Right cardiac atrium (tissue), 5 donors: ENCODE data around the gene TNKS1BP1. TPM values are rescaled to one million over a fixed set of nuclear protein-coding genes. Genes with fewer than 3 reads are reported as not detected.
"Not testable (repeated sequence)": the region's sequence is repeated elsewhere in the genome, so short reads cannot be mapped to it uniquely, and the experiment has no call there.

ENCODE experiments used
- ATAC-seq, 2 donors: fragments of 200-7000 bp; cut with Tn5 transposase; one replicate each; pipeline versions ENCODE4 v1.8.0 to v1.9.1; 2020; ENCODE audit warnings: moderate library complexity in 2 of 2, mild to moderate bottlenecking in 1 of 2
- DNase-seq, 3 donors: peaks; one replicate each; pipeline ENCODE4 v3.0.0-alpha.2; 2020
- H3K27ac ChIP-seq: one replicate; pipeline ENCODE4 v1.5.1; 2013; ENCODE audit warnings: mild to moderate bottlenecking, low read length, control low read depth, moderate library complexity
- H3K27me3 ChIP-seq: one replicate; pipeline ENCODE4 v1.6.1; 2013; ENCODE audit not compliant: control insufficient read depth, insufficient read depth
- H3K4me1 ChIP-seq: one replicate; pipeline ENCODE4 v1.6.1; 2013; ENCODE audit warnings: low read length; ENCODE audit not compliant: control insufficient read depth, insufficient read depth
- H3K4me3 ChIP-seq: one replicate; pipeline ENCODE4 v1.5.1; 2013; ENCODE audit warnings: low read length, control low read depth
- H3K9me3 ChIP-seq: one replicate; pipeline ENCODE4 v1.6.1; 2013; ENCODE audit warnings: low read length; ENCODE audit not compliant: control insufficient read depth
- WGBS: extraction: QIAGEN DNeasy Blood & Tissue Kit; methylation state at CpG from one replicate; pipeline ENCODE4 v1.1.7; 2013; 5-methylcytosine and 5-hydroxymethylcytosine counted together
- intact Hi-C, 4 donors: fragments of 100-400 bp; cut with DNase I; formaldehyde crosslinking; loops; one replicate each; pipeline versions ENCODE4 v1.11.0 to v1.14.0; 2022 to 2023
- polyA plus RNA-seq: library from polyadenylated mRNA; stranded (reverse); fragments of 200-250 nt; gene quantifications from one replicate; pipeline ENCODE4 v1.2.3, GENCODE V29; 2013
- total RNA-seq, 4 donors: library from RNA; stranded (reverse); fragmentation: NEBNext Ultra II Directional; extraction: Animal tissue kit (Norgen Biotek cat#: 25700); gene quantifications; one replicate each; pipeline ENCODE4 v1.2.1, GENCODE V29; 2021
- donor health status: healthy with polysubstance abuse.
- donor health status: DM: no; HTN: yes; CAD: no.
- donor health status: DM: no; HTN: no; CAD: no.
- donor health status: DM: no; HTN: yes; CAD: no; lungs with severe emphysema.
- donor health status: DM: yes; HTN: yes; CAD: no.

TNKS1BP1 gene
- total and polyA plus RNA-seq, 5 donors: 45.8 to 77.1 (median 55.3) TPM

DNA sequence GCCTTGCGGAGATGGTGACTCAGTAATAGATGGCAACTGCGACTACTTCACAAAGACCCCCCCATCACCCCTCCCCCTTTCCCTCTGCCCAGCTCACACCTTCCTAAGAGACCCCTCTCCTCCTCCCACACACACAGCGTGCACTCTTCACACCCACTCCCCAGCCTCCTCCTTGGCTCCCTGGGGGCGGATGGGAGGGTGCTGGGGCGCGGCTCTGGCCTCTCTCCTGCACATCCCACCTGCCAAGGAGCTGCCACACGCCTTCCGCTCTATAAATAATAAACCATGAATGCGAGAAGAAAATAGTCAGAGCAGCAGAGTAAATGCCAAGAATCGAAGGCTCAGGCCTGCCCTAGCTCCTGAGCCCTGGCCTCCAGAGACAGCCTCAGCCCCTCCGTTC is 17.9 kb upstream of the TNKS1BP1 start:
- intact Hi-C loops: loop anchor here in 3 of 4 donors (10.0 kb wide), 2 partner anchors 112 to 302 kb away; partner anchors contain the start of gene YPEL4 (in 3 of the 3)
- ATAC-seq (no peak), DNase-seq (no peak)
- no peaks in the 10 kb centered on the region for H3K9me3 ChIP-seq
- no peaks in the 10 kb centered on the region for H3K4me1 ChIP-seq
- no peak overlapping the region for H3K4me3 ChIP-seq
- 78% methylated on average over 11 of the region's 11 CpGs for WGBS
- H3K27me3 ChIP-seq: no peaks in the 10 kb centered on the region
- no peak overlapping the region for H3K27ac ChIP-seq

DNA sequence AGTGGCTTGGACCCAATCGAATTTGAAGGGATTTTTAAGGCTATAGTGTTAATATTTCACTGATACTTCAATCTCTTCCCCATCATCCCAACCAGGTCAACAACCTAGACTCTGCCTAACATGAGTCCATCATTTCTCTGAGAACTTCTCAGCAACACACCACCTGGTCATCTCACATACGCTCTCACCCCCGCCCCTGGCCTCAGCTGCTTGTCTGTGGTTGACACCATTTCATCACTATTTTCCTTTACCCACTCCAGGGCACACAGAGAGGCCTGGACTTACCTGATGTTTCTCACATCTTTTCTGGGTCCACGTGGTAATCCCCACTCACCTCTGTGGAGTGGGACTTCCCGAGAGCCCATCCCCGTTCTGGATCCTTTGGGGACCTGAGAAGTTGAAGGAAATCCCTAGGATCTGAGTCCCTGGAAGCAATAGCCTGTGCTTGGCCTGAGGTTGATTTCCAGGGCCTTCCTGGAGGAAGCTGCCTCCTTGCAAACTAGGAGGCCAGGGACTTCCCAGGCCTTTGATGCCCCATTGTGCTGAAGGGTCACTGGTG is 16.6 kb upstream of the TNKS1BP1 start:
- WGBS: 76% methylated on average over 6 of the region's 6 CpGs

DNA sequence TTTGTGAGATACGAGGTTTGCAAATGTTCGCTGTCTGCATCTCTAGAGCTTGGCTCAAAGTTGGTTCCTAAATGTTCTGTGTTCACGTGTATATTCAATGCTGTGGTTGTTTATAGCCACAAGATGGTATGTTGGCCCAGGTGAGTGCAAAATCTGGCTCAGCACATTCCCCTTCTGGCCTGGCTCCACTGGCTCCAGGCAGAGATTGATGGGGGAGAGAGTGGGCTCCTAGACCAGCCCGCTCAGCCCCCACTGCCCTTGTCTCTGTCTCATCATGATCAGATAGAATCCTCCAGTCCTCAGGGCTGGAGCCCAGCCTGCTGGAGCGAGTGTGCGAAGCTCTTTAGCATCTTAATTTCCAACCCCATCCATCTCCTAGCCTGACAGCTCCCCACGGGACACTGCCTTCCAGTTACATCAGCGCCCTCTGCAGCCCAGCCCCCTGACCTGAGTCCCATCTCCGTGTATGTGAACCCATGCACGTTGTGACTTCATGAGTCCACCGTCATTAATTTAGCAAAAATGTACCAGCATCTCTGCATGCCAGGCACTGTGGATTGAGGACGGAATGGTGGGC is 15.4 kb upstream of the TNKS1BP1 start:
- DNase-seq: no peak
- intact Hi-C loops: loop anchor here in 3 of 4 donors (10.0 kb wide), 2 partner anchors 115 to 305 kb away; partner anchors contain the start of gene YPEL4 (in 3 of the 3)
- Histone ChIP-seq H3K4me3 (no peak overlapping the region), H3K4me1 (peaks cover 2% of the 10 kb centered on the region), H3K27ac (no peak overlapping the region), H3K9me3 (no peaks in the 10 kb centered on the region), H3K27me3 (no peaks in the 10 kb centered on the region)
- WGBS: 37% methylated on average over 12 of the region's 12 CpGs
- ATAC-seq: no peak

More for the DNA sequence above, 16.6 kb upstream of the TNKS1BP1 start:
- no peak for DNase-seq
- no peak overlapping the region for H3K4me3 ChIP-seq
- ATAC-seq: no peak
- intact Hi-C loops: loop anchor here in 3 of 4 donors (10.0 kb wide), 2 partner anchors 113 to 303 kb away; partner anchors contain the start of gene YPEL4 (in 3 of the 3)
- H3K27ac ChIP-seq: no peak overlapping the region
- no peaks in the 10 kb centered on the region for H3K27me3 ChIP-seq
- no peaks in the 10 kb centered on the region for H3K9me3 ChIP-seq
- H3K4me1 ChIP-seq: peaks cover under 1% of the 10 kb centered on the region

DNA sequence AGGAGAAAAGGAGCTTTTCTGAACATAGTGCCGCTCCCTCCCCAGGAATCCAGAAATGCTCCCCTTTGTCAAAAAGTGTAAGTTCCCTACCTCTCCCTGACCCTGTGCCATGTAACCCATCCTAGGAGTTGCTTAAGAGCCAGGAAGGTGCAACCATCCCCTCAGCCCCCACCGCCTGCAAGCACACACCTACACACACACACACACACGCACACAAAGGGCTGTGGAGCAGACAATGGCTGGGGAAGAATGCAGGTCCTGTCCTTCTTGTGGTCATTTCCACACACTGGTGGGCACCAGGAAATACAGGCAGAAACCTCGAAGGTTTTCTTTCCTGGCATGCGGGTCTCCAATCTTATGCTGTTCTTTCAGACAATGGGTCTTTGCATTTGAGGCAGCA is 14.6 kb upstream of the TNKS1BP1 start:
- WGBS: 82% methylated on average over 5 of the region's 5 CpGs
- H3K4me1 ChIP-seq: peaks cover 2% of the 10 kb centered on the region
- no peak for ATAC-seq
- intact Hi-C loops: no loop called here
- H3K9me3 ChIP-seq: no peaks in the 10 kb centered on the region
- no peak overlapping the region for H3K27ac ChIP-seq
- no peaks in the 10 kb centered on the region for H3K27me3 ChIP-seq
- no peak overlapping the region for H3K4me3 ChIP-seq
- no peak for DNase-seq

DNA sequence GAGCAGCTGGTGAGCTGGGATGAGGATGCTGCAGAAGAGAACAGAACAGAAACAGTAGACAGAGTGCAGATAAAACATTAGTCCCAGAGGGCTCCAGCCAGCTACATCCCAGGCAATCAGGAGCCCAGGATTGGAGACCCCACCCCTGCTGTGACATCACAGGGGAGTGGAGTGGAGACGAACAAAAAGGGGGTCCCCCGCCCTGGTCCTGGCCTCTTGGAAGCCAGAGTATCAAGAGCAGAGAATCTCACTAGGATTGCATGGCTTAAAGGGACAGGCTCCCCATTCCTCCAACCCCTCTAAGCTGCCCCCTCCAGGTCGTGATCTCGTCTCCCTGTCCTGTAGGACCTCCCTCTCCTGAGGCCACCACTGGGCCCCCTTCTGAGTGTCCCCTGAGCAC is 13.4 kb upstream of the TNKS1BP1 start, which contains the start of gene P2RX3:
Gene P2RX3, plus strand, starts transcription at position 211 of the 400 bp plus-strand sequence. CDS start 199 bp downstream, outside the sequence.
- WGBS: 42% methylated on average over 4 of the region's 4 CpGs

DNA sequence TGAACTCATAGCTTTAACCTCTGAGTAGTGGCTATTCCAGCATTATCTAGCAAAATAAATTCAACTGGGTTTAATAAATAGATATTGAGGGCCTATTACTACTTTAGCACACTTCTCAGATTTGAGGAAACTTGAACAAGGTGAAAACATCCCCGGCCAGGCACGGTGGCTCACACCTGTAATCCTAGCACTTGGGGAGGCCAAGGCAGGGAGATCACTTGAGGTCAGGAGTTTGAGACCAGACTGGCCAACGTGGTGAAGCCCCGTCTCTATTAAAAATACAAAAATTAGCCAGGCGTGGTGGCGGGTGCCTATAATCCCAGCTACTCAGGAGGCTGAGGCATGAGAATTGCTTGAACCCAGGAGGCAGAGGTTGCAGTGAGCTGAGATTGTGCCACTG is 12.1 kb upstream of the TNKS1BP1 start:
- 95% methylated on average over 6 of the region's 6 CpGs for WGBS
- intact Hi-C loops, H3K27ac ChIP-seq: not testable (repeated sequence)

More for the DNA sequence above, 13.4 kb upstream of the TNKS1BP1 start, which contains the start of gene P2RX3:
- Histone ChIP-seq H3K27ac (no peak within 1 kb of the TSS), H3K4me1 (peaks cover 2% of the 10 kb centered on the region), H3K27me3 (no peaks in the 10 kb centered on the region), H3K9me3 (no peaks in the 10 kb centered on the region), H3K4me3 (no peak within 1 kb of the TSS)
- intact Hi-C loops: no loop called here
- DNase-seq (no peak), ATAC-seq (no peak)

DNA sequence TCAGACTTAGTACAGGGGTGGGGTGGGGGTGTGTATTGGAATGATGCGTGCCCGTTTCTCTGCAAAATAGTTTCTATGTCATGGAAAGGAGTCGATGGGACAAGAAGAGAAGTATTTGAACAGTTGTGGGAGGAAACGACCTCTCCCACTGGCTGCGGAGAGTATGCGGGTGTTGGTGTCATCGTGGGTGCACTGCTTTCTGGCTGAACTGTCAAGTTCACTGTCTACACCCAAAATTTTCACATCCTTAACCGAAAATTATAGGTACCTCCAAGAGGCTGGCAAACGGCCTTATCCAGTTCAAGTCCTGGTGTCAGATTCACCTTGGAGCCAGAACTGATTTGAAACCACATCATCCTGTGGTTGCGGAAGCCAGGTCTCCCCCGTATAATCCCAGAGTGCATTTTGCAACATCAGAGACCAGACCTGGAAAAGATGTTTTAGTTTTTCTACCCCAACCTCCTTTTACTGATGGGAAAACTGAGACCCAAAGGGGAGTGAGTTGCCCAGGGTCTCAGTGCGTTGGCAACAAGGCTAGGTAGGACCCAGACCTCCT is 11.4 kb upstream of the TNKS1BP1 start:
- DNase-seq (peak in 1 of 3 donors; percentile 38), ATAC-seq (peak in 1 of 2 donors; percentile 3)
- Histone ChIP-seq H3K4me1 (peaks cover 2% of the 10 kb centered on the region), H3K27ac (peak overlapping the region; percentile 55), H3K4me3 (peak overlapping the region; percentile 96), H3K27me3 (no peaks in the 10 kb centered on the region), H3K9me3 (no peaks in the 10 kb centered on the region)
- intact Hi-C loops: no loop called here
- WGBS: 33% methylated on average over 12 of the region's 12 CpGs

More for the DNA sequence above, 12.1 kb upstream of the TNKS1BP1 start:
- H3K4me1 ChIP-seq, H3K27me3 ChIP-seq, ATAC-seq, H3K4me3 ChIP-seq, H3K9me3 ChIP-seq: not testable (repeated sequence)
- DNase-seq: peak in 1 of 3 donors; percentile 4

DNA sequence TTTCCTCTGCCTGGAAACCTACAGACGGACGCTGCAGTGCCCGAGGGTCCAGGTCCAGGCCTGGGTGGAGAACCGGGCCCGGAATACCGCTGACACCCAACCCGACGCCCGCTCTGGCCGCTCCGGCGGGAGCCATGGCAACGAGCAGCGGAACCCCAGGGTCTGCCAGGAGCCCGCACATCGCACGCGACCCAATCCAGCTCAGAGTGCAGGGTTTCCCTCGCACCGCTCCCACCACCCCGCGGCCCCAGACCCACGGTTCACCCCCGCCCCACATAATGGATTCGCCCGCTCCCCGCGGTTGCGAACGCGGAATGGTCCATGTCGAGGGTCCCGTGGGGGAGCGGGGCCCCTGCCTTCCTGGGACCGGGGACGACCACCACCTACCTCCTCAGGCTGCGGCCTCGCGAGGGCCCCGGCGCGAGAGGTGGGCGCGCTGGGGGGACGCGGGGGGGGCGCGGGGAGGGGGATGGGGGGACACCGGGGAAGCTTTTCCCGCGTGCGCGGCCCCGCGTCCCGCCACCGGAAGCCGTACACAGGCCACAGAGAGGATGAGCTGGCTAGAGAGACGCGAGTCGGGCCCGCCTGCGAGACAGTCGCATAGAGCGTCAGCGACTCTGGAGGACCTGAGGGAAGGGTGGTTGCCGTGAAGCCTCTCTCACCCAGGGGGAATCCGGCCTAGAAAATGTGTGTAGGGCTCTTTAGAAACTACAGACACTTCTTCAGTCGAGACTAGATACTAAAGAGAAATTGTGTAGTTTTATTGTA is 10.8 kb upstream of the TNKS1BP1 start, which contains the start of gene SSRP1:
Gene SSRP1, minus strand, starts transcription at position 550 of the 768 bp plus-strand sequence. CDS start 771 bp downstream, outside the sequence.
- peak within 1 kb of the TSS; percentile 55 for H3K27ac ChIP-seq
- under 1% methylated on average over 69 of the region's 69 CpGs for WGBS
- H3K4me3 ChIP-seq: peak within 1 kb of the TSS; percentile 96
- peak; percentile 90 to 96 (median 95) for DNase-seq
- H3K27me3 ChIP-seq: no peaks in the 10 kb centered on the region
- H3K9me3 ChIP-seq: no peaks in the 10 kb centered on the region
- ATAC-seq: peak; percentile 98
- intact Hi-C loops: no loop called here
- H3K4me1 ChIP-seq: peaks cover 2% of the 10 kb centered on the region

DNA sequence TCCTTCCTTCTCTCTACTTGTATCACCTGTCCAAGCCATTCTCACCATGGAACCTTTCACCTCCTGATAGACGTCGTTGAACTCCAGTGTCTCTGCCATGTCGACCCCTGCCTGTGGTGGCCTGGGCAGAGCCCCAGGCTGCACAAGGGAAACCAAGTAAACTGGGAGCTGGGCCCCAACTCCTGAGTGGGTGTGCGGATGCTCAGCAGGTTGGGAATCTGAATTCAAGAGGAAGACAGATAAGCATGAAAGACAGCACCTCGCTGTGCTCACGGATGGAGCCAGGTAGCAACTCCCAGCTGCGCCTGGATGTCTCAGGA is 10.2 kb upstream of the TNKS1BP1 start:
- peak overlapping the region; percentile 96 for H3K4me3 ChIP-seq
- intact Hi-C loops: no loop called here
- ATAC-seq: peak in 1 of 2 donors; percentile 9
- no peaks in the 10 kb centered on the region for H3K27me3 ChIP-seq
- WGBS: 4% methylated on average over 7 of the region's 7 CpGs
- no peak for DNase-seq
- peak overlapping the region; percentile 55 for H3K27ac ChIP-seq
- H3K4me1 ChIP-seq: peaks cover 2% of the 10 kb centered on the region
- H3K9me3 ChIP-seq: no peaks in the 10 kb centered on the region

DNA sequence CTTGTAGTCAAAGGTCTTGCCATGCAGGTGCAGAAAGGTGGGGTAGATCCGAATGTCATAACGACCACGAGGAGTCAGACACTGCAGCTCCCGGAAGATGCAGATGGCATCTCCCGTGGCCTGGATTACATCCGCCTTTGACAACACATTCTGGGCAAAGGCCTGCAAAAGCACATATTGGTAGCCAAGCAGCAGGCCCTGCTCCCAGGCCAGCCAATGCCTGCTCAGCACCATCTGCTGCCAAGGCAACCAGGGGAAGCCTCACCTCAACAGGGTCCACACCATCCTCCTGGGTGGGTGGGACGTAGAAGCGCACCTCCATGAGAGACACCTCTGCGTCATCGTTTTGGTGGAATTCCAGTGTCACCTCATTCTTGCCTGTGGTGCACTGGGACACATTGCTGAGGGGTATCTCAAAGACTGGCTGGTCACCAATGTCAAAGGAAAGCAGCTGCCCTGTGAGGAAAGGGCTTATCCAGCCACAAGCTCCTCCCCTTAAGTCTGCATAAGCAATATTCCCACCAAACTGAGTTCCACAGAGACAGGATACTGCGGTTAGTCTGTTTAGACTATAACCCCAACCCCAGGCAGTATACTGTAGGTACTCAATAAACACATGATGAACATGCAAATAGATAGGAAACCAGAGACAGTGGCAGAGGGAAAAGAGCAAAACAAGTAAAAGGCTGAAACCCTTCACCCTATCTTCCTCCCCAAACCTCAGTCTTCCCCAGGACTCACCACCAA is 8.1 kb upstream of the TNKS1BP1 start:
- intact Hi-C loops: no loop called here
- peak in 1 of 3 donors; percentile 18 for DNase-seq

More for the DNA sequence above, 8.1 kb upstream of the TNKS1BP1 start:
- Histone ChIP-seq H3K4me1 (peaks cover 2% of the 10 kb centered on the region), H3K27ac (no peak overlapping the region), H3K4me3 (no peak overlapping the region), H3K9me3 (no peaks in the 10 kb centered on the region), H3K27me3 (no peaks in the 10 kb centered on the region)
- 92% methylated on average over 11 of the region's 11 CpGs for WGBS
- no peak for ATAC-seq
